ENCODE measurements around the gene UNC5B. TPM values are rescaled to one million over a fixed set of nuclear protein-coding genes. Genes with fewer than 3 reads are reported as not detected.

UNC5B gene
- total RNA-seq, 1 donor from 2014 or later: not detected

GRCh38 chr10:71201849-71202248 lies 10.5 kb upstream of the UNC5B start:
- no peak for DNase-seq
- ATAC-seq (ENCODE audit: low read depth): no peak
- Mint-ChIP-seq H3K4me3 (no peak overlapping the region), H3K36me3 (ENCODE audit: low read depth) (no peaks in the 10 kb centered on the region), H3K4me1 (no peaks in the 10 kb centered on the region), H3K27ac (no peak overlapping the region), H3K27me3 (peaks cover 20% of the 10 kb centered on the region), H3K9me3 (peaks cover 19% of the 10 kb centered on the region)
- POLR2A ChIA-PET: no interaction called here
- intact Hi-C loops (cut with micrococcal nuclease): no loop called here
- TF ChIP-seq CTCF (IDR thresholded peaks at IDR 0.05): no peak
- CTCF ChIA-PET: no interaction called here

- POLR2A ChIA-PET: no interaction called here
- H3K4me1 Mint-ChIP-seq: no peaks in the 10 kb centered on the region
- H3K27me3 Mint-ChIP-seq: peaks cover 25% of the 10 kb centered on the region
- CTCF ChIA-PET: no interaction called here
- ATAC-seq (ENCODE audit: low read depth) (no peak), DNase-seq (no peak)
- no peak overlapping the region for H3K4me3 Mint-ChIP-seq
- H3K36me3 Mint-ChIP-seq (ENCODE audit: low read depth): no peaks in the 10 kb centered on the region
- H3K9me3 Mint-ChIP-seq: peaks cover 16% of the 10 kb centered on the region
- no peak for TF ChIP-seq CTCF (IDR thresholded peaks at IDR 0.05)
- H3K27ac Mint-ChIP-seq: no peak overlapping the region
- intact Hi-C loops (cut with micrococcal nuclease): no loop called here
Measured at GRCh38 chr10:71202314-71202713, 10.1 kb upstream of the UNC5B start.

- POLR2A ChIA-PET: no interaction called here
- peaks cover 10% of the 10 kb centered on the region for H3K9me3 Mint-ChIP-seq
- intact Hi-C loops (cut with micrococcal nuclease): no loop called here
Measured at GRCh38 chr10:71203124-71203523, 9.2 kb upstream of the UNC5B start.

GRCh38 chr10:71203716-71204115 lies 8.7 kb upstream of the UNC5B start:
- no peak overlapping the region for H3K4me3 Mint-ChIP-seq
- peaks cover 4% of the 10 kb centered on the region for H3K9me3 Mint-ChIP-seq
- ChIA-PET CTCF (no interaction called here), POLR2A (no interaction called here)
- intact Hi-C loops (cut with micrococcal nuclease): no loop called here
- H3K4me1 Mint-ChIP-seq: no peaks in the 10 kb centered on the region
- no peaks in the 10 kb centered on the region for H3K36me3 Mint-ChIP-seq (ENCODE audit: low read depth)
- TF ChIP-seq CTCF (IDR thresholded peaks at IDR 0.05): no peak
- H3K27me3 Mint-ChIP-seq: peaks cover 34% of the 10 kb centered on the region
- no peak overlapping the region for H3K27ac Mint-ChIP-seq
- DNase-seq (no peak), ATAC-seq (ENCODE audit: low read depth) (no peak)

More at GRCh38 chr10:71203124-71203523, 9.2 kb upstream of the UNC5B start:
- H3K27me3 Mint-ChIP-seq: peaks cover 32% of the 10 kb centered on the region
- TF ChIP-seq CTCF (IDR thresholded peaks at IDR 0.05): no peak
- no peak for ATAC-seq (ENCODE audit: low read depth)
- H3K27ac Mint-ChIP-seq: no peak overlapping the region
- H3K36me3 Mint-ChIP-seq (ENCODE audit: low read depth): no peaks in the 10 kb centered on the region
- DNase-seq: no peak
- H3K4me3 Mint-ChIP-seq: no peak overlapping the region
- CTCF ChIA-PET: no interaction called here
- no peaks in the 10 kb centered on the region for H3K4me1 Mint-ChIP-seq

GRCh38 chr10:71204746-71205145 lies 7.6 kb upstream of the UNC5B start:
- DNase-seq: no peak

More at GRCh38 chr10:71204746-71205145, 7.6 kb upstream of the UNC5B start:
- H3K27ac Mint-ChIP-seq: no peak overlapping the region
- no peaks in the 10 kb centered on the region for H3K9me3 Mint-ChIP-seq
- ATAC-seq (ENCODE audit: low read depth): no peak
- CTCF ChIA-PET: interaction anchor here (0.6 kb wide), 1 partner anchor 988 kb away, joined by 3 read pairs; no protein-coding TSS in a partner anchor
- H3K36me3 Mint-ChIP-seq (ENCODE audit: low read depth): no peaks in the 10 kb centered on the region
- TF ChIP-seq CTCF (IDR thresholded peaks at IDR 0.05): no peak
- intact Hi-C loops (cut with micrococcal nuclease): no loop called here
- H3K4me1 Mint-ChIP-seq: no peaks in the 10 kb centered on the region
- peaks cover 39% of the 10 kb centered on the region for H3K27me3 Mint-ChIP-seq
- H3K4me3 Mint-ChIP-seq: no peak overlapping the region
- POLR2A ChIA-PET: no interaction called here

Measured in activated B cell treated with CpG ODN at 0.5 μM for 24 hours (primary cell).